GM12891 (cell line): ENCODE data around the gene DPEP2NB.

ENCODE experiments used
- POLR2A ChIP-seq: IDR thresholded peaks from 2 replicates; pipeline ENCODE4 v1.6.1; 2011; ENCODE audit warnings: low read depth, low read length, control low read depth
- POLR2AphosphoS5 ChIP-seq: IDR thresholded peaks from 2 replicates; pipeline ENCODE4 v1.6.1; 2011; ENCODE audit warnings: low read depth, low read length, control low read depth
- POU2F2 ChIP-seq: IDR thresholded peaks from 2 replicates; pipeline ENCODE4 v1.6.1; 2011; ENCODE audit warnings: low read depth, mild to moderate bottlenecking, control low read depth, low read length, moderate library complexity
- TAF1 ChIP-seq: IDR thresholded peaks from 2 replicates; pipeline ENCODE4 v1.6.1; 2011; ENCODE audit warnings: low read depth, low read length, control low read depth

DNA sequence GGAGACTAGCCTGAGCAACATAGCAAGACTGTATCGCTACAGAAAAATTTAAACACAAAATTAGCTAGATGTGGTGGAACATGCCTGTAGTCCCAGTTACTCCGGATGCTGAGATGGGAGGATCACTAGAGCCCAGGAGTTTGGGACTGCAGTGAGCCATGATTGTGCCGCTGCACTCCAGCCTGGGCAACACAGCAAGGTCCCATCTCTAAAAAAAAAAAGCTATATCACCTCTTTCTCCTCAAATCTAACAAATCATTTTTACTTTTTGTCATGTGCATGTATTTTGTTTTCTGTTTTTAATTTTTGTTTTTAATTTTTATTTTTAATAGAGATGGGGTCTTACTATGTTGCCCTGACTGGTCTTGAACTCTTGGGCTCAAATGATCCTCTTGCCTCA, 13.3 kb upstream of the DPEP2NB start:
- TF ChIP-seq POLR2AphosphoS5 (no peak), POLR2A (no peak), POU2F2 (no peak), TAF1 (no peak)
